Thoracic aorta (tissue), 2 donors: Measurements from ENCODE around the gene TXNRD1. TPM values are rescaled to one million over a fixed set of nuclear protein-coding genes. Genes with fewer than 3 reads are reported as not detected.

Experiments
- ATAC-seq: fragments of 150-250 bp; one replicate; pipeline ENCODE4 v1.8.0; 2017; ENCODE audit warnings: low read depth; ENCODE audit not compliant: insufficient number of reproducible peaks, low FRiP score
- DNase-seq: peaks from one replicate; pipeline ENCODE4 v3.0.0-alpha.2; 2020; ENCODE audit warnings: low spot score
- H3K27ac ChIP-seq, 2 donors: fragments of 200-600 bp; sonication (generic); 1 replicate in 1 of 2; 2 replicates in 1 of 2; pipeline ENCODE4 v1.5.1; 2016; ENCODE audit warnings: mild to moderate bottlenecking in 2 of 2, moderate library complexity in 2 of 2
- H3K27me3 ChIP-seq: fragments of 200-600 bp; sonication (generic); replicated peaks from 2 replicates; pipeline ENCODE4 v1.6.0; 2016; ENCODE audit warnings: mild to moderate bottlenecking; ENCODE audit not compliant: insufficient read depth
- H3K36me3 ChIP-seq: fragments of 200-600 bp; sonication (generic); one replicate; pipeline ENCODE4 v1.5.1; 2016
- H3K4me1 ChIP-seq, 2 donors: fragments of 200-600 bp; sonication (generic); 1 replicate in 1 of 2; 2 replicates in 1 of 2; pipeline versions ENCODE4 v1.5.1 to v1.6.0; 2016; ENCODE audit warnings: low read depth in 2 of 2, mild to moderate bottlenecking in 1 of 2; ENCODE audit not compliant: control insufficient read depth in 1 of 2
- H3K4me3 ChIP-seq: fragments of 200-600 bp; sonication (generic); 2 replicates; pipeline ENCODE4 v1.5.1; 2016; ENCODE audit warnings: mild to moderate bottlenecking
- H3K9me3 ChIP-seq: fragments of 200-600 bp; sonication (generic); 2 replicates; pipeline ENCODE4 v1.5.1; 2016
- CTCF ChIP-seq: fragments of 200-600 bp; sonication (generic); IDR thresholded peaks from one replicate; pipeline ENCODE4 v1.5.1; 2019; ENCODE audit warnings: antibody characterized with exemption
- total RNA-seq, 2 donors: library from RNA; depleted of rRNA; stranded (reverse); fragments of >200 nt; gene quantifications; one replicate each; pipeline versions ENCODE4 v1.1.0 to v1.2.3, GENCODE V29; 2016

TXNRD1 gene
- total RNA-seq, 2 donors from 2014 or later, result 269 to 332 TPM

GRCh38 chr12:104374806-104375205 is 159.2 kb downstream of the TXNRD1 start:
- peaks cover 0 to 13% of the 10 kb centered on the region in 2 donors for H3K4me1 ChIP-seq
- ATAC-seq (no peak), DNase-seq (no peak)
- no peaks in the 10 kb centered on the region for H3K36me3 ChIP-seq
- H3K4me3 ChIP-seq, result no peak overlapping the region
- no peak overlapping the region for H3K27ac ChIP-seq
- H3K27me3 ChIP-seq, result no peaks in the 10 kb centered on the region
- H3K9me3 ChIP-seq, result no peaks in the 10 kb centered on the region
- TF ChIP-seq CTCF, result no peak

GRCh38 chr12:104375775-104376174 is 160.2 kb downstream of the TXNRD1 start:
- DNase-seq (no peak), ATAC-seq (no peak)
- H3K36me3 ChIP-seq, result no peaks in the 10 kb centered on the region
- H3K9me3 ChIP-seq, result no peaks in the 10 kb centered on the region
- H3K4me1 ChIP-seq, result peaks cover 0 to 12% of the 10 kb centered on the region in 2 donors
- no peak overlapping the region for H3K4me3 ChIP-seq
- H3K27ac ChIP-seq, result no peak overlapping the region
- H3K27me3 ChIP-seq, result no peaks in the 10 kb centered on the region
- TF ChIP-seq CTCF, result no peak

- DNase-seq (no peak), ATAC-seq (no peak)
- no peaks in the 10 kb centered on the region for H3K36me3 ChIP-seq
- TF ChIP-seq CTCF, result no peak
- H3K4me3 ChIP-seq, result no peak overlapping the region
- H3K27me3 ChIP-seq, result no peaks in the 10 kb centered on the region
- H3K4me1 ChIP-seq, result peaks cover 0 to 7% of the 10 kb centered on the region in 2 donors
- H3K27ac ChIP-seq, result no peak overlapping the region
- no peaks in the 10 kb centered on the region for H3K9me3 ChIP-seq
These were observed 161.3 kb downstream of the TXNRD1 start for GRCh38 chr12:104376650-104377513.

GRCh38 chr12:104377514-104377812 is 161.9 kb downstream of the TXNRD1 start:
- H3K27ac ChIP-seq, result no peak overlapping the region
- no peaks in the 10 kb centered on the region for H3K27me3 ChIP-seq
- H3K4me1 ChIP-seq, result peaks cover 0 to 10% of the 10 kb centered on the region in 2 donors
- no peaks in the 10 kb centered on the region for H3K36me3 ChIP-seq
- no peak overlapping the region for H3K4me3 ChIP-seq
- no peak for ATAC-seq
- H3K9me3 ChIP-seq, result no peaks in the 10 kb centered on the region
- TF ChIP-seq CTCF, result no peak
- no peak for DNase-seq

GRCh38 chr12:104378427-104378826 is 162.8 kb downstream of the TXNRD1 start:
- DNase-seq (no peak), ATAC-seq (no peak)
- Histone ChIP-seq H3K36me3 (no peaks in the 10 kb centered on the region), H3K4me3 (no peak overlapping the region), H3K9me3 (no peaks in the 10 kb centered on the region), H3K27me3 (no peaks in the 10 kb centered on the region), H3K4me1 (peaks cover 0 to 13% of the 10 kb centered on the region in 2 donors), H3K27ac (no peak overlapping the region)
- TF ChIP-seq CTCF, result no peak
